Vagina (tissue), 2 donors: ENCODE data around the gene UBXN2A.

Source experiments
- CTCF ChIP-seq, 3 experiments: fragments of 450-650 bp in 2 of 3; fragments of 200-600 bp in 1 of 3; sonication (generic) in 1 of 3; IDR thresholded peaks; one replicate each; pipeline ENCODE4 v1.5.1; 2017 to 2019; ENCODE audit warnings: antibody characterized with exemption in 3 of 3, mild to moderate bottlenecking in 2 of 3, moderate library complexity in 2 of 3
- POLR2A ChIP-seq, 2 donors: fragments of 450-650 bp; IDR thresholded peaks; one replicate each; pipeline ENCODE4 v1.6.1; 2017; ENCODE audit warnings: antibody characterized with exemption in 2 of 2, mild to moderate bottlenecking in 2 of 2, moderate library complexity in 2 of 2
- POLR2AphosphoS5 ChIP-seq, 2 donors: sonication (generic); formaldehyde crosslinking; IDR thresholded peaks; one replicate each; pipeline ENCODE4 v1.9.0; 2017; ENCODE audit warnings: antibody characterized with exemption in 2 of 2, mild to moderate bottlenecking in 2 of 2, low read depth in 1 of 2; ENCODE audit not compliant: insufficient read depth in 1 of 2

- TF ChIP-seq POLR2A (IDR thresholded peaks at IDR 0.05) (no peak), CTCF (IDR thresholded peaks at IDR 0.05) (no peak), POLR2AphosphoS5 (IDR thresholded peaks at IDR 0.05; ENCODE audit: insufficient read depth in 1 of 2, low read depth in 1 of 2) (no peak)
Measured at GRCh38 chr2:23904692-23905091, 35.6 kb upstream of the UBXN2A start.
